ENCODE data around the gene RYK.

GRCh38 chr3:134282659-134283047 is 32.0 kb upstream of the RYK start:
- TF ChIP-seq CTCF (IDR thresholded peaks at IDR 0.05; ENCODE audit: insufficient read depth, low read depth, low read length) (no peak), EZH2 (IDR thresholded peaks at IDR 0.05; ENCODE audit: insufficient read depth, low read length) (no peak)
